Heart left ventricle (tissue), 16 donors: ENCODE results near the gene PEX26. TPM values are rescaled to one million over a fixed set of nuclear protein-coding genes. Genes with fewer than 3 reads are reported as not detected.

ENCODE experiments used
- ATAC-seq, 4 donors: fragments of 200-7000 bp; cut with Tn5 transposase; one replicate each; pipeline ENCODE4 v1.9.1; 2020 to 2022; ENCODE audit warnings: moderate library complexity in 4 of 4, mild to moderate bottlenecking in 3 of 4, moderate number of reproducible peaks in 1 of 4
- DNase-seq, 5 donors: peaks; one replicate each; pipeline ENCODE4 v3.0.0-alpha.2; 2020
- H3K27ac ChIP-seq, 12 donors: fragments of 200-600 bp; sonication (generic) in 4 of 12; one replicate each; pipeline versions ENCODE4 v1.5.0 to v1.8.0; 2016 to 2022; ENCODE audit warnings: mild to moderate bottlenecking in 2 of 12
- H3K27me3 ChIP-seq, 9 donors: fragments of 200-600 bp; sonication (generic) in 2 of 9; one replicate each; pipeline versions ENCODE4 v1.5.1 to v1.8.0; 2016 to 2022; ENCODE audit warnings: mild to moderate bottlenecking in 3 of 9
- H3K36me3 ChIP-seq, 9 donors: fragments of 200-600 bp; sonication (generic) in 2 of 9; one replicate each; pipeline versions ENCODE4 v1.5.0 to v1.8.0; 2018 to 2022; ENCODE audit warnings: mild to moderate bottlenecking in 2 of 9
- H3K4me1 ChIP-seq, 12 donors: fragments of 200-600 bp; sonication (generic) in 4 of 12; one replicate each; pipeline versions ENCODE4 v1.5.0 to v1.8.0; 2016 to 2022; ENCODE audit warnings: mild to moderate bottlenecking in 3 of 12
- H3K4me3 ChIP-seq, 12 donors: fragments of 200-600 bp; sonication (generic) in 4 of 12; one replicate each; pipeline versions ENCODE4 v1.5.0 to v1.8.0; 2017 to 2022; ENCODE audit warnings: mild to moderate bottlenecking in 9 of 12, moderate library complexity in 4 of 12
- H3K9me3 ChIP-seq, 12 donors: fragments of 200-600 bp; sonication (generic) in 4 of 12; one replicate each; pipeline versions ENCODE4 v1.5.0 to v1.8.0; 2016 to 2022; ENCODE audit warnings: mild to moderate bottlenecking in 1 of 12
- CTCF ChIP-seq, 12 donors: fragments of 200-600 bp; sonication (generic) in 4 of 12; IDR thresholded peaks; one replicate each; pipeline versions ENCODE4 v1.5.0 to v1.8.0; 2018 to 2022; ENCODE audit warnings: antibody characterized with exemption in 12 of 12, mild to moderate bottlenecking in 5 of 12
- POLR2A ChIP-seq, 2 donors: fragments of 450-650 bp; IDR thresholded peaks; one replicate each; pipeline ENCODE4 v1.6.1; 2017; ENCODE audit warnings: antibody characterized with exemption in 2 of 2, mild to moderate bottlenecking in 2 of 2, moderate library complexity in 2 of 2
- WGBS, 4 donors: extraction: QIAGEN DNeasy Blood & Tissue Kit in 2 of 4; methylation state at CpG; one replicate each; pipeline versions ENCODE4 v1.1.5 to v1.1.7; 2013 to 2018; 5-methylcytosine and 5-hydroxymethylcytosine counted together
- intact Hi-C, 10 donors: fragments of 100-400 bp; cut with DNase I; formaldehyde crosslinking; loops; one replicate each; pipeline versions ENCODE4 v1.11.1 to v1.14.2; 2022
- polyA plus RNA-seq, 2 donors: library from polyadenylated mRNA; stranded (reverse); fragments of 200-250 nt; gene quantifications; one replicate each; pipeline ENCODE4 v1.2.3, GENCODE V29; 2013
- total RNA-seq, 9 donors: library from RNA; depleted of rRNA in 2 of 9; stranded (reverse); fragments of >200 nt in 2 of 9; fragmentation: NEBNext Ultra II Directional in 3 of 9; extraction: Animal tissue kit (Norgen Biotek cat#: 25700) in 3 of 9; gene quantifications; one replicate each; pipeline versions ENCODE4 v1.1.0 to v1.2.4, GENCODE V29; 2016 to 2023
- donor health status: ischemic (EF 13 %, LVEDD 7.1; RV severe dilation, severe dysfunction).
- donor health status: healthy with polysubstance abuse.
- donor health status: DM: no; HTN: yes; CAD: no.
- donor health status: DM: no; HTN: no; CAD: no.
- donor health status: ischemic (EF 25% LVEDD 6.9; RV normal size, moderate dysfunction).
- donor health status: ischemic (EF 25% LVEDD 5.7; RV mildly dilated, moderate dysfunction).
- donor health status: healthy.
- donor health status: DM: yes; HTN: yes; CAD: no.
- donor health status: ischemic (EF 35%, LVEDD 5.7; RV mildly dilated, moderate dysfunction).
- donor health status: nonischemic (EF 11% LVEDD 7.7; RV severe dilation, severe dysfunction).
- donor health status: DM: yes; HTN: yes; CAD: no.
- donor health status: PGD.
- donor health status: ischemic (EF 29% LVEDD 5.4; RV normal size, mild dysfunction).
- donor health status: nonischemic (EF 23%, LVEDD 6.1; RV moderate dilation, normal function).

Gene PEX26
- total and polyA plus RNA-seq, 11 donors = 11.7 to 27.3 (median 21.9) TPM

- Histone ChIP-seq H3K27ac (peak overlapping the region in 10 of 12 donors; percentile 0 to 67 (median 40)), H3K36me3 (no peaks in the 10 kb centered on the region), H3K4me1 (peaks cover 0 to 50% (median 16%) of the 10 kb centered on the region in 12 donors), H3K4me3 (no peak overlapping the region), H3K27me3 (no peaks in the 10 kb centered on the region), H3K9me3 (no peaks in the 10 kb centered on the region)
- TF ChIP-seq POLR2A (IDR thresholded peaks at IDR 0.05) = no peak
- no peak for TF ChIP-seq CTCF (IDR thresholded peaks at IDR 0.05)
- WGBS, 4 donors = 69 to 75% (median 71%) methylated on average over 10 of the region's 10 CpGs
- ATAC-seq = peak; percentile 34 to 69 (median 45)
- intact Hi-C loops = loop anchor here in 1 of 10 donors (5.0 kb wide), 1 partner anchor 35 kb away; no protein-coding TSS in a partner anchor
- peak in 3 of 5 donors; percentile 25 to 68 (median 36) for DNase-seq
Observed at GRCh38 chr22:18031695-18032454, 45.9 kb upstream of the PEX26 start.

GRCh38 chr22:18032455-18033101 lies 45.2 kb upstream of the PEX26 start:
- TF ChIP-seq CTCF (IDR thresholded peaks at IDR 0.05) (no peak), POLR2A (IDR thresholded peaks at IDR 0.05) (no peak)
- DNase-seq (peak in 2 of 5 donors; percentile 15 to 33), ATAC-seq (peak; percentile 40 to 61 (median 60))
- H3K4me3 ChIP-seq = no peak overlapping the region
- H3K27me3 ChIP-seq = no peaks in the 10 kb centered on the region
- peak overlapping the region in 10 of 12 donors; percentile 0 to 67 (median 40) for H3K27ac ChIP-seq
- H3K4me1 ChIP-seq = peaks cover 0 to 50% (median 16%) of the 10 kb centered on the region in 12 donors
- H3K36me3 ChIP-seq = no peaks in the 10 kb centered on the region
- WGBS, 4 donors = 42 to 69% (median 50%) methylated on average over 6 of the region's 6 CpGs
- no peaks in the 10 kb centered on the region for H3K9me3 ChIP-seq
- intact Hi-C loops = loop anchor here in 1 of 10 donors (5.0 kb wide), 1 partner anchor 35 kb away; no protein-coding TSS in a partner anchor

GRCh38 chr22:18033204-18033998 lies 44.4 kb upstream of the PEX26 start:
- H3K36me3 ChIP-seq = no peaks in the 10 kb centered on the region
- intact Hi-C loops = loop anchor here in 1 of 10 donors (5.0 kb wide), 1 partner anchor 34 kb away; no protein-coding TSS in a partner anchor
- DNase-seq (peak in 2 of 5 donors; percentile 24 to 32), ATAC-seq (peak in 3 of 4 donors; percentile 33 to 47 (median 35))
- peak overlapping the region in 8 of 12 donors; percentile 9 to 67 (median 52) for H3K27ac ChIP-seq
- no peaks in the 10 kb centered on the region for H3K27me3 ChIP-seq
- H3K9me3 ChIP-seq = no peaks in the 10 kb centered on the region
- WGBS, 4 donors = 72 to 79% (median 77%) methylated on average over 4 to 6 of the region's 6 CpGs
- no peak overlapping the region for H3K4me3 ChIP-seq
- TF ChIP-seq CTCF (IDR thresholded peaks at IDR 0.05) (peak in 1 of 12 donors; percentile 10), POLR2A (IDR thresholded peaks at IDR 0.05) (no peak)
- H3K4me1 ChIP-seq = peaks cover 0 to 50% (median 16%) of the 10 kb centered on the region in 12 donors
